ENCODE data around the gene ZCCHC4. TPM values are rescaled to one million over a fixed set of nuclear protein-coding genes. Genes with fewer than 3 reads are reported as not detected.
"Not testable (repeated sequence)": the region's sequence is repeated elsewhere in the genome, so short reads cannot be mapped to it uniquely, and the experiment has no call there.

The ZCCHC4 gene
- total RNA-seq, 1 donor from 2014 or later, result 42.8 TPM

DNA sequence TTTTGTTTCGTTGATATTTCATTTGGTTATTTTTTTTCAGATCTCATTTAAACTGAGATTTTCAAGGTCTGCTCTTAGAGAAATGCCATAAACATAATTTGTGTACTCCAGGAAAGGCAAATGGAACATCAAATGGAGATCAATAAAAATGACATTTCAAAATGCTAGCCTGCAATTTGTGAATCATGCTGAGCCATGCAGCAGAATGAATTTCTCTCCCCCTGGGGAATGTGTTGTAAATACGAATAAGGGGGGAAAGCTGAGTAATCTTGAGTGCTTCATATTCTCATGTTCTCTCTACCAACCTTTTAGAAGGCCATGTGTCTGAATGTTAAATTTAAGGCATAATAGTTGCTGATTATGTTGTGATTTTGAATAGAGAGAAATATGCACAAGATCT is 7.8 kb downstream of the ZCCHC4 start:
- no peaks in the 10 kb centered on the region for H3K9me3 ChIP-seq (ENCODE audit: control insufficient read depth in 3 of 3, low read length in 3 of 3)
- H3K27ac ChIP-seq (ENCODE audit: low read depth, low read length), result no peak overlapping the region
- H3K4me1 ChIP-seq (ENCODE audit: control insufficient read depth in 3 of 3, insufficient read depth in 3 of 3, low read length in 3 of 3), result no peaks in the 10 kb centered on the region
- H3K4me3 ChIP-seq (ENCODE audit: low read length in 3 of 3), result no peak overlapping the region
- H3K27me3 ChIP-seq (ENCODE audit: control insufficient read depth in 3 of 3, insufficient read depth in 3 of 3, low read length in 3 of 3), result no peaks in the 10 kb centered on the region
- no peak overlapping the region for H3K9ac ChIP-seq (ENCODE audit: low read depth in 1 of 3, low read length in 3 of 3)
- peaks cover 6 to 12% (median 6%) of the 10 kb centered on the region in 3 donors for H3K36me3 ChIP-seq (ENCODE audit: control insufficient read depth in 3 of 3, insufficient read depth in 3 of 3, low read length in 3 of 3)

- H3K27ac ChIP-seq (ENCODE audit: low read depth, low read length), result no peak overlapping the region
- H3K4me3 ChIP-seq (ENCODE audit: low read length in 3 of 3), result no peak overlapping the region
- peaks cover 5 to 7% (median 6%) of the 10 kb centered on the region in 3 donors for H3K36me3 ChIP-seq (ENCODE audit: control insufficient read depth in 3 of 3, insufficient read depth in 3 of 3, low read length in 3 of 3)
- H3K9ac ChIP-seq (ENCODE audit: low read depth in 1 of 3, low read length in 3 of 3), result no peak overlapping the region
- H3K4me1 ChIP-seq (ENCODE audit: control insufficient read depth in 3 of 3, insufficient read depth in 3 of 3, low read length in 3 of 3), result no peaks in the 10 kb centered on the region
- no peaks in the 10 kb centered on the region for H3K27me3 ChIP-seq (ENCODE audit: control insufficient read depth in 3 of 3, insufficient read depth in 3 of 3, low read length in 3 of 3)
- no peaks in the 10 kb centered on the region for H3K9me3 ChIP-seq (ENCODE audit: control insufficient read depth in 3 of 3, low read length in 3 of 3)
These were observed 8.2 kb downstream of the ZCCHC4 start for GRCh38 chr4:25320773-25321172.

GRCh38 chr4:25321703-25322102 is 9.1 kb downstream of the ZCCHC4 start:
- Histone ChIP-seq H3K4me1 (ENCODE audit: control insufficient read depth in 3 of 3, insufficient read depth in 3 of 3, low read length in 3 of 3) (no peaks in the 10 kb centered on the region), H3K9ac (ENCODE audit: low read depth in 1 of 3, low read length in 3 of 3) (no peak overlapping the region), H3K27ac (ENCODE audit: low read depth, low read length) (no peak overlapping the region), H3K36me3 (ENCODE audit: control insufficient read depth in 3 of 3, insufficient read depth in 3 of 3, low read length in 3 of 3) (peaks cover 0 to 6% (median 3%) of the 10 kb centered on the region in 3 donors), H3K4me3 (ENCODE audit: low read length in 3 of 3) (no peak overlapping the region), H3K27me3 (ENCODE audit: control insufficient read depth in 3 of 3, insufficient read depth in 3 of 3, low read length in 3 of 3) (no peaks in the 10 kb centered on the region), H3K9me3 (ENCODE audit: control insufficient read depth in 3 of 3, low read length in 3 of 3) (no peaks in the 10 kb centered on the region)

GRCh38 chr4:25328463-25328862 is 15.9 kb downstream of the ZCCHC4 start:
- not testable (repeated sequence) for H3K9me3 ChIP-seq (ENCODE audit: control insufficient read depth in 3 of 3, low read length in 3 of 3); H3K27me3 ChIP-seq (ENCODE audit: control insufficient read depth in 3 of 3, insufficient read depth in 3 of 3, low read length in 3 of 3); H3K4me3 ChIP-seq (ENCODE audit: low read length in 3 of 3); H3K27ac ChIP-seq (ENCODE audit: low read depth, low read length); H3K9ac ChIP-seq (ENCODE audit: low read depth in 1 of 3, low read length in 3 of 3); H3K36me3 ChIP-seq (ENCODE audit: control insufficient read depth in 3 of 3, insufficient read depth in 3 of 3, low read length in 3 of 3); H3K4me1 ChIP-seq (ENCODE audit: control insufficient read depth in 3 of 3, insufficient read depth in 3 of 3, low read length in 3 of 3)

DNA sequence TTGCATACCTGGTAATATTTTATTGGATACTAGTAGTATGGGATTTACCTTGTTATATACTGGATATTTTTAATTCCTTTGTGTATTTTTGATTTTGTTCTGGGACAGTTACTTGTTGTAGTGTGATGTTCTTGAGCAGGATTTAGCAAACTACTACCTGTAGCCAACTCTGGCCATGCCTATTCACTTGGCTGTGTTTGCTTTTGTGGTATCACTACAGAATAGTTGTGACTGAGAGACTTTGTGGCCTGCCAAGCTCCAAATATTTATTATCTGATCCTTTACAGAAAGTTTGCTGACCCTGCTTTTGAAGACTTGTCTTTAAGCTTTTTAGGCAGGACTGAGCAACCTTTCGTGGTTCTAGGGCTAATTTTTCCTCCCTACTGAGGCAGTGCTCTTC is 17.8 kb downstream of the ZCCHC4 start:
- no peaks in the 10 kb centered on the region for H3K9me3 ChIP-seq (ENCODE audit: control insufficient read depth in 3 of 3, low read length in 3 of 3)
- no peaks in the 10 kb centered on the region for H3K27me3 ChIP-seq (ENCODE audit: control insufficient read depth in 3 of 3, insufficient read depth in 3 of 3, low read length in 3 of 3)
- H3K36me3 ChIP-seq (ENCODE audit: control insufficient read depth in 3 of 3, insufficient read depth in 3 of 3, low read length in 3 of 3), result peaks cover 0 to 6% (median 4%) of the 10 kb centered on the region in 3 donors
- H3K4me3 ChIP-seq (ENCODE audit: low read length in 3 of 3), result no peak overlapping the region
- H3K27ac ChIP-seq (ENCODE audit: low read depth, low read length), result no peak overlapping the region
- H3K4me1 ChIP-seq (ENCODE audit: control insufficient read depth in 3 of 3, insufficient read depth in 3 of 3, low read length in 3 of 3), result no peaks in the 10 kb centered on the region
- no peak overlapping the region for H3K9ac ChIP-seq (ENCODE audit: low read depth in 1 of 3, low read length in 3 of 3)

GRCh38 chr4:25330905-25331808 is 18.6 kb downstream of the ZCCHC4 start:
- no peak overlapping the region for H3K27ac ChIP-seq (ENCODE audit: low read depth, low read length)
- no peak overlapping the region for H3K4me3 ChIP-seq (ENCODE audit: low read length in 3 of 3)
- peak overlapping the region in 1 of 3 donors; percentile 30 for H3K9ac ChIP-seq (ENCODE audit: low read depth in 1 of 3, low read length in 3 of 3)
- H3K9me3 ChIP-seq (ENCODE audit: control insufficient read depth in 3 of 3, low read length in 3 of 3), result no peaks in the 10 kb centered on the region
- no peaks in the 10 kb centered on the region for H3K27me3 ChIP-seq (ENCODE audit: control insufficient read depth in 3 of 3, insufficient read depth in 3 of 3, low read length in 3 of 3)
- peaks cover 0 to 6% (median 5%) of the 10 kb centered on the region in 3 donors for H3K36me3 ChIP-seq (ENCODE audit: control insufficient read depth in 3 of 3, insufficient read depth in 3 of 3, low read length in 3 of 3)
- no peaks in the 10 kb centered on the region for H3K4me1 ChIP-seq (ENCODE audit: control insufficient read depth in 3 of 3, insufficient read depth in 3 of 3, low read length in 3 of 3)

GRCh38 chr4:25343671-25344070 is 31.1 kb downstream of the ZCCHC4 start:
- no peak overlapping the region for H3K27ac ChIP-seq (ENCODE audit: low read depth, low read length)
- H3K4me3 ChIP-seq (ENCODE audit: low read length in 3 of 3), result no peak overlapping the region
- H3K27me3 ChIP-seq (ENCODE audit: control insufficient read depth in 3 of 3, insufficient read depth in 3 of 3, low read length in 3 of 3), result no peaks in the 10 kb centered on the region
- no peaks in the 10 kb centered on the region for H3K4me1 ChIP-seq (ENCODE audit: control insufficient read depth in 3 of 3, insufficient read depth in 3 of 3, low read length in 3 of 3)
- H3K9me3 ChIP-seq (ENCODE audit: control insufficient read depth in 3 of 3, low read length in 3 of 3), result no peaks in the 10 kb centered on the region
- peaks cover 0 to 5% (median 0%) of the 10 kb centered on the region in 3 donors for H3K36me3 ChIP-seq (ENCODE audit: control insufficient read depth in 3 of 3, insufficient read depth in 3 of 3, low read length in 3 of 3)
- H3K9ac ChIP-seq (ENCODE audit: low read depth in 1 of 3, low read length in 3 of 3), result no peak overlapping the region

- Histone ChIP-seq H3K4me1 (ENCODE audit: control insufficient read depth in 3 of 3, insufficient read depth in 3 of 3, low read length in 3 of 3) (no peaks in the 10 kb centered on the region), H3K4me3 (ENCODE audit: low read length in 3 of 3) (no peak overlapping the region), H3K27ac (ENCODE audit: low read depth, low read length) (no peak overlapping the region), H3K9me3 (ENCODE audit: control insufficient read depth in 3 of 3, low read length in 3 of 3) (no peaks in the 10 kb centered on the region), H3K9ac (ENCODE audit: low read depth in 1 of 3, low read length in 3 of 3) (no peak overlapping the region), H3K27me3 (ENCODE audit: control insufficient read depth in 3 of 3, insufficient read depth in 3 of 3, low read length in 3 of 3) (no peaks in the 10 kb centered on the region), H3K36me3 (ENCODE audit: control insufficient read depth in 3 of 3, insufficient read depth in 3 of 3, low read length in 3 of 3) (peaks cover 0 to 14% (median 2%) of the 10 kb centered on the region in 3 donors)
These were observed 33.2 kb downstream of the ZCCHC4 start for GRCh38 chr4:25345744-25346143.

- no peak overlapping the region for H3K9ac ChIP-seq (ENCODE audit: low read depth in 1 of 3, low read length in 3 of 3)
- H3K9me3 ChIP-seq (ENCODE audit: control insufficient read depth in 3 of 3, low read length in 3 of 3), result no peaks in the 10 kb centered on the region
- no peaks in the 10 kb centered on the region for H3K4me1 ChIP-seq (ENCODE audit: control insufficient read depth in 3 of 3, insufficient read depth in 3 of 3, low read length in 3 of 3)
- no peaks in the 10 kb centered on the region for H3K27me3 ChIP-seq (ENCODE audit: control insufficient read depth in 3 of 3, insufficient read depth in 3 of 3, low read length in 3 of 3)
- peaks cover 1 to 19% (median 2%) of the 10 kb centered on the region in 3 donors for H3K36me3 ChIP-seq (ENCODE audit: control insufficient read depth in 3 of 3, insufficient read depth in 3 of 3, low read length in 3 of 3)
- no peak overlapping the region for H3K27ac ChIP-seq (ENCODE audit: low read depth, low read length)
- H3K4me3 ChIP-seq (ENCODE audit: low read length in 3 of 3), result no peak overlapping the region
These were observed 34.3 kb downstream of the ZCCHC4 start for GRCh38 chr4:25346913-25347312.

DNA sequence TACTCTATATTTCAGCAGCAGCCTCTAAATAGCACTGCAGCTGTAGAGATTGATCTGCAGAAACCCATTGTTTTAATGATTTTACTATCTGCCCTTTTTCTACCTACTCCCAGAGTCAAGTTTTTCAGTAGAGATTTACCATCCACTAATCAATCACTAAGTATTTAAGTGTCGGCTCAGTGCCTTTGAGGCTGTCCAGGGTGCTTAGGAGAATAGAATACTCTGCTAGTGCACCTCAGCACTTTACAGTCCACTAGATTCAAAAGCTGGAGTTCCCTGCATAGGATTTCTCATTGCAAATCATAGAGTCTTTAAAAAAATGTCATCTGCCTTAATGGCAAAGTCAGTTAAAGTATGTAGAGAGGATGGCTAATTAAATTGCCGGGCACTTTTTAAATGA is 34.9 kb downstream of the ZCCHC4 start:
- Histone ChIP-seq H3K9ac (ENCODE audit: low read depth in 1 of 3, low read length in 3 of 3) (no peak overlapping the region), H3K9me3 (ENCODE audit: control insufficient read depth in 3 of 3, low read length in 3 of 3) (no peaks in the 10 kb centered on the region), H3K4me3 (ENCODE audit: low read length in 3 of 3) (no peak overlapping the region), H3K27ac (ENCODE audit: low read depth, low read length) (no peak overlapping the region), H3K27me3 (ENCODE audit: control insufficient read depth in 3 of 3, insufficient read depth in 3 of 3, low read length in 3 of 3) (no peaks in the 10 kb centered on the region), H3K36me3 (ENCODE audit: control insufficient read depth in 3 of 3, insufficient read depth in 3 of 3, low read length in 3 of 3) (peaks cover 2 to 19% (median 3%) of the 10 kb centered on the region in 3 donors), H3K4me1 (ENCODE audit: control insufficient read depth in 3 of 3, insufficient read depth in 3 of 3, low read length in 3 of 3) (no peaks in the 10 kb centered on the region)

Data from skeletal muscle tissue (tissue), 4 donors.